Measurements from ENCODE around the gene KRTAP5-11.

DNA sequence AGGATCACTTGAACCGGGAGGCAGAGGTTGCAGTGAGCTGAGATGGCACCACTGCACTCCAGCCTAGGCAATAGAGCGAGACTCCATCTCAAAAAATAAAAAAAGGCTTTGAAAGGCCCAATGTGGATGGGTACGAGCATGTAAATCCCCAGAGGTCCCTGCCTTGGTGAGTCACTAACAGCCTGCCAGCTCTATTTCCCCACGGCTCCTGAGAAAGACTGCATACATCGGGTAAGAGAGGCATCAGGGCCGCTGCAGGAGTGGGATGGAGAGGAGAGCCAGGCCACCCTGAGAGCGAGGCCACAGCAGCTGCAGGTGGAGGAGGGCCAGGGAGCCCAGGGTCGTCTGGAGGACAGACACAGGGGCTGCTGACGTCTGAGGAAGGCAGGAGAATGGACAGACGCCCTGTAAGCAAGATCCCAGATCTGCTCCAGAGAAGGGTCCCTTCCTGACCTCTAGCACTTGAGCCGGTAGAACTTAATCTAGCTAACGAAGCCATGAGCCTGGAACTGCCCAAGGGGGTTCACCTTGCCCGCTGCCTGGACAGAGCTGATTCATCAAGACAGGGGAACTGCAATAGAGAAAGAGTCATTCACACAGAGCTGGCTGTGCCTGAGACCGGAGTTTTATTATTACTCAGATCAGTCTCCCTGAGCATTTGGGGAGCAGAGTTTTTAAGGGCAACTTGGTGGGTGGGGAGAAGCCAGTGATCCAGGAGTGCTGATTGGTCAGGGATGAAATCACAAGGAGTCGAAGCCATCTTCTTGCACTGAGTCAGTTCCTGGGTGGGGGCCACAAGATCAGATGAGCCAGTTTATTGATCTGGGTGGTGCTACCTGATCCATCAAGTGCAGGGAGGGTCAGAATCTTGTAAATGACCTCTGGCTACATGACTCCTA, 39.5 kb downstream of the KRTAP5-11 start:
- no peak for TF ChIP-seq POLR2A (IDR thresholded peaks at IDR 0.05)
- TF ChIP-seq, protein P1, sequence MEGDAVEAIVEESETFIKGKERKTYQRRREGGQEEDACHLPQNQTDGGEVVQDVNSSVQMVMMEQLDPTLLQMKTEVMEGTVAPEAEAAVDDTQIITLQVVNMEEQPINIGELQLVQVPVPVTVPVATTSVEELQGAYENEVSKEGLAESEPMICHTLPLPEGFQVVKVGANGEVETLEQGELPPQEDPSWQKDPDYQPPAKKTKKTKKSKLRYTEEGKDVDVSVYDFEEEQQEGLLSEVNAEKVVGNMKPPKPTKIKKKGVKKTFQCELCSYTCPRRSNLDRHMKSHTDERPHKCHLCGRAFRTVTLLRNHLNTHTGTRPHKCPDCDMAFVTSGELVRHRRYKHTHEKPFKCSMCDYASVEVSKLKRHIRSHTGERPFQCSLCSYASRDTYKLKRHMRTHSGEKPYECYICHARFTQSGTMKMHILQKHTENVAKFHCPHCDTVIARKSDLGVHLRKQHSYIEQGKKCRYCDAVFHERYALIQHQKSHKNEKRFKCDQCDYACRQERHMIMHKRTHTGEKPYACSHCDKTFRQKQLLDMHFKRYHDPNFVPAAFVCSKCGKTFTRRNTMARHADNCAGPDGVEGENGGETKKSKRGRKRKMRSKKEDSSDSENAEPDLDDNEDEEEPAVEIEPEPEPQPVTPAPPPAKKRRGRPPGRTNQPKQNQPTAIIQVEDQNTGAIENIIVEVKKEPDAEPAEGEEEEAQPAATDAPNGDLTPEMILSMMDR (IDR thresholded peaks at IDR 0.05), result no peak
